Measurements from ENCODE around the gene LTA4H.
"Not testable (repeated sequence)": the region's sequence is repeated elsewhere in the genome, so short reads cannot be mapped to it uniquely, and the experiment has no call there.

Gene LTA4H

DNA sequence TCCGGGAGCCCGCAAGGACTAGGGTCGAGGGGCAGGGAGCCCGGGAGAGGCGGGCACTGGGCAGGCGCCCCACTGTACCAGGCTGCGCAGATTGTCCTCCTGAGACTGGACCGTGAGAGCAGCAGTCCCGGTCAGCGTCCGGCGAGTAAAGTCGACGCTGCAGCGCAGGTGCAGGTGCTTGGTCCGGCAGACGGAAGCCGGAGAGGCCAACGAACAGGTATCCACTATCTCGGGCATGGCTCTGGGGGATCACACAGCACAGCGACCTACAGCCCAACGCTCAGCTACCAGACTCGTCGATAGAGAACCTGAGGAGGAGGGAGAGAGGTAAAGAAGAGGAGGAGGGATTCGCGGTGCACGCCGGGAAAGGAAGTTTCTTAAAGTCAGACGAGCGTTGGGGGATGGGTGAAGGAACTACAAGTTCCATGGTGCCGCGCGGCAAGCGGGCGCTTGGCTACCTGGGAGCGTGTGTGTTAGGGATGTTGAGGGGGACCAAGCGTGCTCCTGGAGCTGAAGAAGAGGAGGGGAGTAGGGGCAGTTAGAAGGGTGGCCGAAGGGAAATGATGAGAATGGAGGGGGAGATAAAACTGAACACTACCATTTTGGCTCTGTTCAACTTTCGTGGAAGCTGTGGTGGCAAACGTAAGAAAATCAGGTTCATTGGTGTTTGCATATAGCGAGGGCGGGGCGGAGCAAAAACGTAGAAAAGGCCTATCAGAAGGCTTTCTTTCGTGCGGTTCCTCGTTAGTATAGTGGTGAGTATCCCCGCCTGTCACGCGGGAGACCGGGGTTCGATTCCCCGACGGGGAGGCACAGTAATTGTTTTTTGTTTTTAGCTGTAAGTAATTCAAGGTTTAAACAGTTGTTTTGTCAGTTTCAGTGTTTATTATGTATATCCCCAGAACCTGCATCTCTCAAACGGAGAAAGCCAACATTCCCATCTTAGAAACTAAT is at the start of gene LTA4H:
TSS of gene LTA4H (minus strand) at position 305 of the 954 bp plus-strand sequence. CDS start at position 237, 68 bp downstream.
- DNase-seq (ENCODE audit: low spot score), result peak; percentile 90

DNA sequence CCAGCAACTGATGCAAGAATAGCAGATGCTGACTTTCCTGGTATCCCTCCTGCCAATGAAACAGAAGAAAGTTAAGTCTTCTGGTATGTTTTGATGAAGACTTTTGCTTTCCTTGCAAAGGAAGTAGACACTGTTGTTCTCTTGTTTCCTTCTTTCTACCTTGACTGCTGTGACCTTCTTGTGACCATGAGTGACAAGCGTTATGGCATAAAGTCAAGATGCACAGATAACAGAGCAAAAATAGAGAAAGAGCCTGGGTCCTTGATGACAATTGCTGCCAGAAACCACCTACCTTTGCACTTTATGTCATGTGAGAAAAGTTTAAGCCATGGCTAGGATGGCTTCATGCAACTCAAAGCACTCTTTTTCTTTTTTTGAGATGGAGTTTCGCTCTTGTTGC is 49.2 kb upstream of the LTA4H start:
- no peak for DNase-seq (ENCODE audit: low spot score)

DNA sequence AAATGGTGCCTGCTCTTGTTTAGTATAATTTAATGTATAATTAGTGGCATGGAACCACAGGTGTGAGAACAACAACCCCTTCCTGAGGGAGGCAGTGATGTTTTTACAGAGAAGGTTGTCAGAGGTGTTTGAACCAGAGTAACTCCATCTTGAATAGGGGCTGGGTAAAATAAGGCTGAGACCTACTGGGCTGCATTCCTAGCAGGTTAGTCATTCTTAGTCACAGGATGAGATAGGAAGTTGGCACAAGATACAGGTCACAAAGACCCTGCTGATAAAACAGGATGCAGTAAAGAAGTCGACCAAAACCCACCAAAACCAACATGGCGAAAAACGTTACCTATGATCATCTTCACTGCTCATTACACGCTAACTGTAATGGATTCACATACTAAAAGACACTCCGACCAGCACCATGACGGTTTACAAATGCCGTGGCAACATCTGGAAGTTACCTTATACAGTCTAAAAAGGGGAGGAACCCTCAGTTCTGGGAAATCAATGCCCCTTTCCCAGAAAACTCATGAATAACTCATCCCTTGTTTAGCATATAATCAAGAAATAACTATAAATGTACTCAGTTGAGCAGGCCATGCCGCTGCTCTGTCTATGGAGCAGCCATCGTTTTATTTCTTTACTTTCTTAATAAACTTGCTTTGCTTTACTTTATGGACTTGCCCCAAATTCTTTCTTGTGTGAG is 47.8 kb upstream of the LTA4H start:
- DNase-seq (ENCODE audit: low spot score), result no peak

GRCh38 chr12:96081596-96081995 is 46.2 kb upstream of the LTA4H start:
- no peak for DNase-seq (ENCODE audit: low spot score)

DNA sequence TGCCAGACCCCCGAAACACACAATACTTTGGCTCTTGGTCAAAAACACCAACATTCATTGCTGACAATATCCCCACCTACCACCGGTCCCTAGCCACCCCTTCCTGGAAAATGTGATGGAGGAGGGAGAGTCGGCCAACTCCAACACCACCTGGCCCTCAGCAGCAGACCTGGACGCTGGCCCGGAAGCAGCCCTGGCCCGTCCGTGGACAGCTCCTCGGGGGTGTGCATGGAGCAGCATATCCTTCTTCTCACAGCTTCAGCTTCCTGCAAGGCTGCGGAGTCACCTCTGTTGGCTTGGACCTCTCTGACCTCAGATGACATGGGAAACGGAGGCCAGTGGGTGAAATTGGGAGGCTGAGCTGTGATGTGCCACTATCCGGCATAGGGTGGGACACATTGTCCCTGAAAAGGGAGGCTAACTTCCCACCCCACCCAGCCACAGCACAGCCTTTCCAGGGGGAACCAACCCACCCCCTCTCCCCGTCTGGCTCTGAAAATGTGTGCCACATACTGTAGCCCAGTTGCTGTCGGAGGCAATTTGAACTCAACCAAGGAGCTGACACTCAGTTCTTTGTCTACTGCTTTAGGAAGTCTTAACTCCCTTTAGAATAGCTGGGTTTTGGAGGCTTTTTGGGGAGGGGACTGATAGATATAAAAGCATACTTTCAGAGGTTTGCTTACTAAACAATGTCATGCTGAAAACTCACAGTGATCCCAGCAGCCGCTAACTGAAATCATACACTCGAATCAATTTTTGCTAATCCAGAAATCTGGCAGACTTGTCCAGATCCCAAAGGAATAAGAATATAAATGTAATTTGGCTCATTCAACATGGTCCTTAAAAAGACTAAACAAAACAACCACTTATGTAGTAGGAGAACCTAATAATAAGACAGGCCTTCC is 43.1 kb upstream of the LTA4H start:
- DNase-seq (ENCODE audit: low spot score), result no peak

- DNase-seq (ENCODE audit: low spot score), result no peak
Measured at GRCh38 chr12:96077081-96077480, 41.7 kb upstream of the LTA4H start.

DNA sequence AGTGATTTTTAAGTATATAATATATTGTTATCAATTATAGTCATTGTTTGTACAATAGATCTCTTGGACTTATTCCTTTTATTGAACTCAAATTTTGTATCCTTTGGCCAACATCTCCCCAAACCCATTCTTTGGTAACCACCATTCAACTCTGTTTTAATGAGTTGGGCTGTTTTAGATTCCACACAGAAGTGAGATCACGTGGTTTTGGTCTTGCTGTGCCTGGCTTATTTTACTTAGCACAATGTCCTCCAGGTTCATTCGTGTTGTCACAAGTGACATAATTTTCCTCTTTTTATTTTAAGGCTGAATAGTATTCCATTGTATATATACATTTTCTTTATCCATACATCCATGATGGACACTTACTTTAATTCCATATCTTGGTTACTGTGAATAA is 40.2 kb upstream of the LTA4H start:
- DNase-seq (ENCODE audit: low spot score), result no peak

- no peak for DNase-seq (ENCODE audit: low spot score)
Measured at GRCh38 chr12:96073346-96074330, 38.3 kb upstream of the LTA4H start.

GRCh38 chr12:96070670-96071279 is 35.4 kb upstream of the LTA4H start:
- DNase-seq (ENCODE audit: low spot score), result no peak

- no peak for DNase-seq (ENCODE audit: low spot score)
Measured at GRCh38 chr12:96069511-96070231, 34.3 kb upstream of the LTA4H start.

- no peak for DNase-seq (ENCODE audit: low spot score)
Measured at GRCh38 chr12:96068636-96069035, 33.2 kb upstream of the LTA4H start.

DNA sequence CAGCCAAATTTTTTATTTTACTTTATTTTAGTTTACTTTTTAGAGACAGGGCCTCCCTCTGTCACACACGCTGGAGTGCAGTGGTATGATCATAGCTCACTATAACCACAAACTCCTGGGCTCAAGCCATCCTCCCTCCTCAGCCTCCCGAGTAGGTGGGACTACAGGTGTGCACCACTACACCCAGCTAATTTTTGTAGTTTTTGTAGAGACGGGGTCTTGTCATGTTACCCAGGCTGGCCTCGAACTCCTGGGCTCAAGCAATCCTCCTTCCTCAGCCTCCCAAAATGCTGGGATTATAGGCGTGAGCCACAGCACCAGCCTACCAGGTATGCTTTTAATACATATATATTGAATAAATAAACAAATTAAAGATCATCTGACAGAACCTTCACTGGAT is 32.7 kb upstream of the LTA4H start:
- DNase-seq (ENCODE audit: low spot score), result no peak

DNA sequence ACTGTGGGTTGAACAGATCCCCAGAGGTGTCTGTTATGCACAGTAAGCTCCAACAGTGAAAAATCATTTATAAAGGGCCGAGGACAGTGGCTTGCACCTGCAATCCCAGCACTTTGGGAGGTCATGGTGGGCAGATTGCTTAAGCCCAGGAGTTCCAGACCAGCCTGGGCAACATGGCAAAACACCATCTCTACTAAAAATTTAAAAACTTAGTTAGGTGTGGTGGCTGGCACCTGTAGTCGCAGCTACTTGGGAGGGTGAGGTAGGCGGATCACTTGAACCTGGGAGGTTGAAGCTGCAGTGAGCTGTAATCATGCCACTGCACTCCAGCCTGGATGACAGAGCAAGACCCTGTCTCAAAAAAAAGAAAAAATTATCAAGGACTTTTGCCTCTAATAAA is 30.4 kb upstream of the LTA4H start:
- not testable (repeated sequence) for DNase-seq (ENCODE audit: low spot score)

GRCh38 chr12:96064966-96065365 is 29.6 kb upstream of the LTA4H start:
- DNase-seq (ENCODE audit: low spot score), result no peak

GRCh38 chr12:96064271-96064670 is 28.9 kb upstream of the LTA4H start:
- DNase-seq (ENCODE audit: low spot score), result no peak

- no peak for DNase-seq (ENCODE audit: low spot score)
Measured at GRCh38 chr12:96063046-96063445, 27.7 kb upstream of the LTA4H start.

DNA sequence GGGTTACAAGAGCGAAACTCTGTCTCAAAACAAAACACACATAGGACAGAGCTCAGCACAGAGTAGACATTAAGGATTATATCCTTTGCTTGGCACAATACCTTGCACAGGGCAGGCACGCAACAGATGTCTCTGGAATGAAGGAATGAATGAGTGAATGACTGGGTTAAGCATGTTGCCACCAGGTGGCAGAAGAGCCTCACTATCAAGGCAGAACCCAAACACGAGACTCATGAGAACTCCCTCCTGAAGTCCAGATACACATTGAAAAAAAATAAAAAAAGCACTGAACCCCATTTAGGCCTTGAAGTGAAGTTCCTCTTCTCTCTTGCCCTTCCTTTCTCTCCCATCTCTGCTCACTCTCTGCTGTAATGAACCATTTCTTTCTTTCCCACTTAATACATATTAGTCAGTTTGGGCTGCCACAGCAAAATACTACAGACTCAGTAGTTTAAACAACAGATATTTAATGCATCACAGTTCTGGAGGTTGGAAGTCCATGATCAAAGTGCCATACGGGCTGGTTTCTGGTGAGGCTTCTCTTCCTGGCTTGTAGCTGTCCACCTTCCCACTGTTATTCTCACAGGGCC is 26.6 kb upstream of the LTA4H start:
- DNase-seq (ENCODE audit: low spot score), result peak; percentile 72

DNA sequence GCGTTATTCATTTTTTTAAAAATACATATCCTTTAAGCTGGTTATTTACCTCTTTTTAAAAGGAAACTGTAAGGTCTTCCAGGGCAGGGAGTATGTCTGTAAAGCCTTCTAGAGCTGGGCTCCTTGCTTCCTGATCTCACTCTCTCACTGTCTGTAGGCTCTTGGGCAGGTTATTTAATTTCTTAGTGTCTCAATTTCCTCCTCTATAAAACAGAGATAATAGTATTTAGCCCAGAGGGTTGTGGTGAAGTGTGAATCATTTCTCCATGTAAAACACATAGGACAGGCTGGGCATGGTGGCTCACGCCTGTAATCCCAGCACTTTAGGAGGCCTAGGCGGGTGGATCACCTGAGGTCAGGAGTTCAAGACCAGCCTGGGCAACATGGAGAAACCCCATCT is 25.9 kb upstream of the LTA4H start:
- no peak for DNase-seq (ENCODE audit: low spot score)

DNA sequence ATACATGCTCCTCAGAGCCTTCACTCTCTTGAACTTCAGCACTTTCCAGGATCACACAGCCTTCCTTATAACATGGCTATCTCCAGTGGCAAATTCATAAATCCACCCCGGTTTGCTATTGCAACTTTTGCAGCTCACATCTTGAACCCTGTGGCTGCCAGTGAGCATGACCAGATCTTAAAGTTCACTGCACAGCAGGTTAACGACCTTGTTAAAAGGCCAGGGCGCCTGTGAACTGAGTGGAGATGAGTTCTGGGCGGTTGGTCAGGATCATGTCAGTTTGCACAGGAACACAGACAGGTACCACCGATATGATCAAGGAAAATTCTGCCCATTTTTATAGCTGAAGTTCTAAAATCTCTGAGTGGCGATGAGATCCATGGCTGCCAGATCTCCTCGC is 24.7 kb upstream of the LTA4H start:
- DNase-seq (ENCODE audit: low spot score), result no peak

Measured in hepatic stellate cell (primary cell).